GM19372 (cell line): ENCODE data around the gene ZNF827.

ENCODE experiments used
- ATAC-seq: cut with Tn5 transposase; IDR thresholded peaks from one replicate; pipeline ENCODE4 v1.9.1; 2021; ENCODE audit warnings: mild to moderate bottlenecking, low read depth, moderate library complexity; ENCODE audit not compliant: unreplicated experiment

The ZNF827 gene

GRCh38 chr4:145769450-145770037, 169.1 kb downstream of the ZNF827 start:
- no peak for ATAC-seq

- ATAC-seq, result no peak
Measured at GRCh38 chr4:145766273-145766672, 172.3 kb downstream of the ZNF827 start.

GRCh38 chr4:145763399-145763798, 175.2 kb downstream of the ZNF827 start:
- no peak for ATAC-seq

GRCh38 chr4:145762719-145763118, 175.9 kb downstream of the ZNF827 start:
- no peak for ATAC-seq

GRCh38 chr4:145760961-145761929, 177.4 kb downstream of the ZNF827 start:
- ATAC-seq, result no peak

- ATAC-seq, result no peak
Measured at GRCh38 chr4:145760176-145760575, 178.4 kb downstream of the ZNF827 start.

GRCh38 chr4:145757188-145757587, 181.4 kb downstream of the ZNF827 start:
- no peak for ATAC-seq

GRCh38 chr4:145756244-145756643, 182.4 kb downstream of the ZNF827 start:
- ATAC-seq, result no peak

- ATAC-seq, result no peak
Measured at GRCh38 chr4:145755802-145756201, 182.8 kb downstream of the ZNF827 start.

- ATAC-seq, result no peak
Measured at GRCh38 chr4:145743641-145744040, 195.0 kb downstream of the ZNF827 start.

- ATAC-seq, result no peak
Measured at GRCh38 chr4:145740806-145741205, 197.8 kb downstream of the ZNF827 start.

GRCh38 chr4:145739845-145740244, 198.8 kb downstream of the ZNF827 start:
- ATAC-seq, result no peak

GRCh38 chr4:145736241-145736831, 202.3 kb downstream of the ZNF827 start:
- ATAC-seq, result no peak

- no peak for ATAC-seq
Measured at GRCh38 chr4:145735827-145736226, 202.8 kb downstream of the ZNF827 start.

- ATAC-seq, result no peak
Measured at GRCh38 chr4:145735347-145735675, 203.3 kb downstream of the ZNF827 start.

GRCh38 chr4:145734576-145735346, 203.9 kb downstream of the ZNF827 start:
- ATAC-seq, result no peak

GRCh38 chr4:145734031-145734430, 204.6 kb downstream of the ZNF827 start:
- no peak for ATAC-seq

- peak; percentile 83 for ATAC-seq
Measured at GRCh38 chr4:145732895-145733880, 205.4 kb downstream of the ZNF827 start.

GRCh38 chr4:145732001-145732815, 206.4 kb downstream of the ZNF827 start:
- no peak for ATAC-seq
